ENCODE data around the gene DST. TPM values are rescaled to one million over a fixed set of nuclear protein-coding genes. Genes with fewer than 3 reads are reported as not detected.

DST gene
- polyA plus RNA-seq, 3 donors = 1.1 to 7.4 (median 3.2) TPM

DNA sequence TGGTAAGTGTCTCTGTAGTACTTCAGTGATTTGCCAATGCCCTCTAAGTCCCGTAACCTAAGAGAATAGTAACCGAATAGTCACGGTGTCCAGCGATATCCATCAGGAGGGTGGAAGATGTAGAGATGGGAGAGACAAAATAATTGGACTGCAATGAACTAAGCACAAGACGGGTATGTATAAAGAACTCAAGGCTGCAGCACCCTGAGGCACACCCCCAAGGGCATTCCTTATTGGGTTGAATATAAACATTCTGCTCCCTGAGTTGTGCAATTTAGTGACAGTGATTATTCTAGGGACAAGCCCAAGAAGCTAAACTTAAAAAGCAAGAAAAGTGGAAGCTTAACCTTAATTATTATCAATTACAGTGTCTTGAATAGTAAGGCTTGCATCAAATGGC, 14.6 kb downstream of the DST start:
- H3K27me3 ChIP-seq (ENCODE audit: control insufficient read depth in 2 of 2, insufficient read depth in 2 of 2, low read length in 2 of 2) = no peaks in the 10 kb centered on the region
- no peaks in the 10 kb centered on the region for H4K20me1 ChIP-seq (ENCODE audit: insufficient read depth, low read length)
- no peaks in the 10 kb centered on the region for H3K9me3 Mint-ChIP-seq
- H3K36me3 Mint-ChIP-seq = peaks cover 3 to 11% of the 10 kb centered on the region in 2 donors
- 93% methylated on average over 3 of the region's 5 CpGs for WGBS (ENCODE audit: insufficient coverage)
- H3K27ac Mint-ChIP-seq = no peak overlapping the region
- TF ChIP-seq, protein P1, sequence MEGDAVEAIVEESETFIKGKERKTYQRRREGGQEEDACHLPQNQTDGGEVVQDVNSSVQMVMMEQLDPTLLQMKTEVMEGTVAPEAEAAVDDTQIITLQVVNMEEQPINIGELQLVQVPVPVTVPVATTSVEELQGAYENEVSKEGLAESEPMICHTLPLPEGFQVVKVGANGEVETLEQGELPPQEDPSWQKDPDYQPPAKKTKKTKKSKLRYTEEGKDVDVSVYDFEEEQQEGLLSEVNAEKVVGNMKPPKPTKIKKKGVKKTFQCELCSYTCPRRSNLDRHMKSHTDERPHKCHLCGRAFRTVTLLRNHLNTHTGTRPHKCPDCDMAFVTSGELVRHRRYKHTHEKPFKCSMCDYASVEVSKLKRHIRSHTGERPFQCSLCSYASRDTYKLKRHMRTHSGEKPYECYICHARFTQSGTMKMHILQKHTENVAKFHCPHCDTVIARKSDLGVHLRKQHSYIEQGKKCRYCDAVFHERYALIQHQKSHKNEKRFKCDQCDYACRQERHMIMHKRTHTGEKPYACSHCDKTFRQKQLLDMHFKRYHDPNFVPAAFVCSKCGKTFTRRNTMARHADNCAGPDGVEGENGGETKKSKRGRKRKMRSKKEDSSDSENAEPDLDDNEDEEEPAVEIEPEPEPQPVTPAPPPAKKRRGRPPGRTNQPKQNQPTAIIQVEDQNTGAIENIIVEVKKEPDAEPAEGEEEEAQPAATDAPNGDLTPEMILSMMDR (IDR thresholded peaks at IDR 0.05) = no peak
- no peak for DNase-seq
- intact Hi-C loops (cut with micrococcal nuclease) = no loop called here
- H3K4me1 ChIP-seq (ENCODE audit: control insufficient read depth in 1 of 2, insufficient read depth in 2 of 2, low read length in 2 of 2) = no peaks in the 10 kb centered on the region
- H3K4me2 ChIP-seq (replicated peaks; ENCODE audit: extremely low read depth, low read length, poor library complexity, severe bottlenecking) = no peak overlapping the region
- no peak overlapping the region for H3K27ac ChIP-seq (ENCODE audit: low read depth in 1 of 2, low read length in 2 of 2)
- H3K4me3 ChIP-seq (replicated peaks in 1 of 3; ENCODE audit: low read depth in 2 of 3, low read length in 3 of 3) = no peak overlapping the region
- H3K36me3 ChIP-seq (replicated peaks in 1 of 2; ENCODE audit: control insufficient read depth in 1 of 2, insufficient read depth in 2 of 2, low read length in 2 of 2) = peaks cover 12 to 15% of the 10 kb centered on the region in 2 donors
- no peak overlapping the region for H3K9ac ChIP-seq (ENCODE audit: insufficient read depth, low read length, poor library complexity, severe bottlenecking)
- no peaks in the 10 kb centered on the region for H3K79me2 ChIP-seq (ENCODE audit: insufficient read depth, low read length)
- H3K27me3 Mint-ChIP-seq (ENCODE audit: low read depth in 3 of 3) = no peaks in the 10 kb centered on the region
- no peaks in the 10 kb centered on the region for H3K4me1 Mint-ChIP-seq
- H3K4me3 Mint-ChIP-seq = no peak overlapping the region
- H3K9me3 ChIP-seq (replicated peaks in 1 of 2; ENCODE audit: control insufficient read depth in 1 of 2, insufficient read depth in 1 of 2, low read length in 2 of 2) = no peaks in the 10 kb centered on the region
- H2AFZ ChIP-seq (ENCODE audit: insufficient read depth, low read depth, low read length, poor library complexity, severe bottlenecking) = no peak overlapping the region

DNA sequence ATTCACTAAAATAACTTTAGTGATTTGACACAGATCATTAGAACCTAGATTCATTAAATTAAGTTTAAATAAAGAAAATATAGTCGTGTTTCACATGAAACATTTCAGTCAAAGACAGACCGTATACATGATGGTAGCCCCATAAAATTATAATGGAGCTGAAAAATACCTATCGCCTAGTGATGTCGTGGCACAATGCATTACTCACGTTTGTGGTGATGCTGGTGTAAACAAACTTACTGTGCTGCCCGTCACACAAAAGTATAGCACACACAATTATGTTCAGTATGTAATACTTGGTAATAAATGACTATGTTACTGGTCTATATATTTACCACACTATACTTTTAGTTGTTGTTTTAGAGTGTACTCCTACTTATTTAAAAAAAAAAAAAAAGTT, 17.3 kb downstream of the DST start:
- Histone ChIP-seq H2AFZ (ENCODE audit: insufficient read depth, low read depth, low read length, poor library complexity, severe bottlenecking) (no peak overlapping the region), H3K4me2 (replicated peaks; ENCODE audit: extremely low read depth, low read length, poor library complexity, severe bottlenecking) (no peak overlapping the region), H3K27ac (ENCODE audit: low read depth in 1 of 2, low read length in 2 of 2) (no peak overlapping the region), H3K4me1 (ENCODE audit: control insufficient read depth in 1 of 2, insufficient read depth in 2 of 2, low read length in 2 of 2) (no peaks in the 10 kb centered on the region), H3K9me3 (replicated peaks in 1 of 2; ENCODE audit: control insufficient read depth in 1 of 2, insufficient read depth in 1 of 2, low read length in 2 of 2) (no peaks in the 10 kb centered on the region), H3K27me3 (ENCODE audit: control insufficient read depth in 2 of 2, insufficient read depth in 2 of 2, low read length in 2 of 2) (no peaks in the 10 kb centered on the region), H3K4me3 (replicated peaks in 1 of 3; ENCODE audit: low read depth in 2 of 3, low read length in 3 of 3) (no peak overlapping the region), H3K79me2 (ENCODE audit: insufficient read depth, low read length) (no peaks in the 10 kb centered on the region), H3K9ac (ENCODE audit: insufficient read depth, low read length, poor library complexity, severe bottlenecking) (no peak overlapping the region), H4K20me1 (ENCODE audit: insufficient read depth, low read length) (no peaks in the 10 kb centered on the region), H3K36me3 (replicated peaks in 1 of 2; ENCODE audit: control insufficient read depth in 1 of 2, insufficient read depth in 2 of 2, low read length in 2 of 2) (peaks cover 6 to 11% of the 10 kb centered on the region in 2 donors)
- no peaks in the 10 kb centered on the region for H3K27me3 Mint-ChIP-seq (ENCODE audit: low read depth in 3 of 3)
- H3K27ac Mint-ChIP-seq = no peak overlapping the region
- intact Hi-C loops (cut with micrococcal nuclease) = no loop called here
- H3K9me3 Mint-ChIP-seq = no peaks in the 10 kb centered on the region
- no peak for DNase-seq
- peaks cover 3 to 11% of the 10 kb centered on the region in 2 donors for H3K36me3 Mint-ChIP-seq
- WGBS (ENCODE audit: insufficient coverage) = no CpG with 5 or more reads among the region's 6 CpGs
- no peaks in the 10 kb centered on the region for H3K4me1 Mint-ChIP-seq
- TF ChIP-seq, protein P1 (IDR thresholded peaks at IDR 0.05) = no peak
- H3K4me3 Mint-ChIP-seq = no peak overlapping the region

Measured in CD14-positive monocyte (primary cell).